Epithelial cell of esophagus (primary cell): ENCODE measurements around the gene MSL1.

Experiments
- DNase-seq: peaks from one replicate; pipeline ENCODE4 v3.0.0; 2010; ENCODE audit warnings: low read depth
- H3K4me3 ChIP-seq: 2 replicates; pipeline ENCODE4 v1.5.1; 2011; ENCODE audit warnings: mild to moderate bottlenecking, low read length, control low read depth
- CTCF ChIP-seq: IDR thresholded peaks from 2 replicates; pipeline ENCODE4 v1.5.1; 2011; ENCODE audit warnings: low read depth, mild to moderate bottlenecking, low read length, control low read depth, inconsistent platforms; ENCODE audit not compliant: insufficient read depth; ENCODE audit errors: missing control alignments

Gene MSL1

DNA sequence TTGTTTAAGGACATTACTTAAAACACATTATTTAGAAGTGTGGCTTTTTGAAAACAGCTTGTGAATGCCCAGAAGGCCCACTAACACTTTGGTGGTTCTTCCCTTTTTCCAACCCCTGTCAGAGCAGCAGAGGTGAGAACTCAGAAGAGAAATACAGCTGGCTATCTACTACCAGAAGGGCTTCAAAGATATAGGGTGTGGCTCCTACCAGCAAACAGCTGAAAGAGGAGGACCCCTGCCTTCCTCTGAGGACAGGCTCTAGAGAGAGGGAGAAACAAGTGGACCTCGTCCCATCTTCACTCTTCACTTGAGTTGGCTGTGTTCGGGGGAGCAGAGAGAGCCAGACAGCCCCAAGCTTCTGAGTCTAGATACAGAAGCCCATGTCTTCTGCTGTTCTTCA lies 48.6 kb downstream of the MSL1 start:
- H3K4me3 ChIP-seq: no peak overlapping the region
- TF ChIP-seq CTCF: no peak
- DNase-seq: no peak

DNA sequence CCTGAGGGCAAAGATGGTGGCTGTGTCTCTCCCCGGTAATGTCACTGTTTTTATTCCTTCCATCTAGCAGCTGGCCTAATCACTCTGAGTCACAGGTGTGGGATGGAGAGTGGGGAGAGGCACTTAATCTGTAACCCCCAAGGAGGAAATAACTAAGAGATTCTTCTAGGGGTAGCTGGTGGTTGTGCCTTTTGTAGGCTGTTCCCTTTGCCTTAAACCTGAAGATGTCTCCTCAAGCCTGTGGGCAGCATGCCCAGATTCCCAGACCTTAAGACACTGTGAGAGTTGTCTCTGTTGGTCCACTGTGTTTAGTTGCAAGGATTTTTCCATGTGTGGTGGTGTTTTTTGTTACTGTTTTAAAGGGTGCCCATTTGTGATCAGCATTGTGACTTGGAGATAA lies 50.0 kb downstream of the MSL1 start:
- no peak for TF ChIP-seq CTCF
- H3K4me3 ChIP-seq: no peak overlapping the region
- DNase-seq: no peak

DNA sequence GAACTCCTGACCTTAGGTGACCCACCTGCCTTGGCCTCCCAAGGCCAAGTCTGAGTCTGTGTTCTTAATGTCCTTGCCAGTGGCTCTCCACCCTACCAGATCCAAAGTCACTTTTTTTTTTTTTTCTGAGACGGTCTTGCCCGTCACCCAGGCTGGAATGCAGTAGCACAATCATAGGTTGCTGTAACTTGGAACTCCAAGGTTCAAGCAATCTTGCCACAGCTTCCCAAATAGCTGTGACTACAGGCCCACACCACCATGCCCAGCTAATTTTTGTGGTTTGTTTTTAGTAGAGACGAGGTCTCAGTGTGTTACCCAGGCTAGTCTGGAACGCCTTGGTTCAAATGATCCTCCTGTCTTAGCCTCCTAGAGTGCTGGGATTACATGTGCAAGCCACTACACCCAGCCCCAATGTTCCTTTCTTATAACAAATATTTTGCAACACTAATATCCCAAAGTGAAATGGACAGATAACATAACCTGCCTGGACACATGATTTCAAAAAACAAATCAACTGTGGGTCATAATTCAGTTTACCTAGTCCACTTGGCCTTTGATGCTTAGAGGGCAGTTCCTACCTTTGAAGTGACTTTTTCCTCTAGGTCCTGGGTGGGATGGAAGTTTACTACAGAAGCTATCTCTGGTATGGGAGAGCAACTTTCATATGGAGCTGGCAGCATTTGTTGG lies 51.5 kb downstream of the MSL1 start:
- no peak for DNase-seq
- no peak overlapping the region for H3K4me3 ChIP-seq
- TF ChIP-seq CTCF: no peak

- no peak for TF ChIP-seq CTCF
- H3K4me3 ChIP-seq: no peak overlapping the region
- DNase-seq: no peak
These were observed 52.0 kb downstream of the MSL1 start for GRCh38 chr17:40173778-40174135.

- no peak for DNase-seq
- TF ChIP-seq CTCF: no peak
- H3K4me3 ChIP-seq: no peak overlapping the region
These were observed 52.7 kb downstream of the MSL1 start for GRCh38 chr17:40174514-40174913.

DNA sequence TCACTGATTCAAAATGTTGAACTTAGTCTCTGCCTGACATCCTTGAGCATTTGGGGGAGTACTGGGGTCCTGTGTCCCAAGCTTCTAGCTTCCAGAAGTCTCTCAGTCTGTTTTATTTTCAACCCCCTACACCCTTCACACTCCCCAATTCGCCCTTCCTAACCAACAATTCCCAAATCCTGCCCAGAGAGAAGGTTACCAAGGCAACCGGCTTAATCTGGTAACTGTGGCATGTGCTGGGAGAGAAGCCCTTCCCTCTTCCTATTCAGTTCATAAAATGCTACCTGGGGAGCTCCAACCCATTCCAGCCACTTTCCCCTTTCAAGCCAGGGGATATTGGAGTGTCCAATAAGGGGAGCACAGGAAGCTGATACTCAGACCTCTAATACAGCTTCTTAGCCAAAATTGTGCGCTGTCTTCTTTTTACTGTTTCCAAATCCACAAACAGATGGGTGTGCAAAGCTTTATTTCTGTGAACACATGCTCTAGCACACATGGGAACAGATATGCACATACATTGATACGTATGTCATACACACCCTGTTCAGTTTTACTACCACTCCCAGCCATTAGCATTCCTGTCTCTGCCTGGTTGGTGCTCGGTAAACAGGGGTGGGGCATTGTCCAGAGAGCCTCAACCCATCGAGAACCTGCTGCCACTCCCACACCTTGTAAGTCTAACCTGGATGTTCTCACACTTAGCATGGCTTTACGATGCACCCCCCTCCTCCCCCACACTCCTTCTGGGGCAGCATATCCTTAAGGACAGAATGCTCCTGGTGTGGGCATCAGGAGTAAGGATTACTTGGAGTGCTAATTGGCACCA lies 54.4 kb downstream of the MSL1 start:
- no peak for TF ChIP-seq CTCF
- peak overlapping the region; percentile 30 for H3K4me3 ChIP-seq

DNA sequence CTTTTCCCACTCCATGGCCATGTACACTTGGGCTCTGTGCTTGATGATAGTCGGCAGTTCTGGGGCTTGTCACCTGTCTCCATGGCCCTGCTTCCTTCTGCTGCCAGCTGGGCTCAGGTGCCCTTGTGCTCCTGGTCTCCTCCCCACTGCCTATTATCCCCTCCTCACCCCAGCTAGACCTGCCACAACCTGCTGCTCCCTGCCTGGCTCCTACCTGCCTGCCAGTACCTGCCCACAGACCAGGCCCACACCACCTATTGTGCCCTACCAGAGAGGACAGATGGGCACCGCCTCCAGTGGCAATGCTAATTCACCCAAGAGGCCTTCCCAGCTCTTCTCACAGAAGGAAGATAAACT lies 55.0 kb downstream of the MSL1 start:
- TF ChIP-seq CTCF: no peak
- peak; percentile 94 for DNase-seq
- H3K4me3 ChIP-seq: peak overlapping the region; percentile 30

More for the DNA sequence above, 54.4 kb downstream of the MSL1 start:
- peak; percentile 89 for DNase-seq
